GM19025 (cell line): Measurements from ENCODE around the gene KRTAP10-3.
"Not testable (repeated sequence)": the region's sequence is repeated elsewhere in the genome, so short reads cannot be mapped to it uniquely, and the experiment has no call there.

Experiments
- ATAC-seq: cut with Tn5 transposase; IDR thresholded peaks from one replicate; pipeline ENCODE4 v1.9.1; 2021; ENCODE audit warnings: mild to moderate bottlenecking, low read depth, moderate library complexity; ENCODE audit not compliant: unreplicated experiment

KRTAP10-3 gene

DNA sequence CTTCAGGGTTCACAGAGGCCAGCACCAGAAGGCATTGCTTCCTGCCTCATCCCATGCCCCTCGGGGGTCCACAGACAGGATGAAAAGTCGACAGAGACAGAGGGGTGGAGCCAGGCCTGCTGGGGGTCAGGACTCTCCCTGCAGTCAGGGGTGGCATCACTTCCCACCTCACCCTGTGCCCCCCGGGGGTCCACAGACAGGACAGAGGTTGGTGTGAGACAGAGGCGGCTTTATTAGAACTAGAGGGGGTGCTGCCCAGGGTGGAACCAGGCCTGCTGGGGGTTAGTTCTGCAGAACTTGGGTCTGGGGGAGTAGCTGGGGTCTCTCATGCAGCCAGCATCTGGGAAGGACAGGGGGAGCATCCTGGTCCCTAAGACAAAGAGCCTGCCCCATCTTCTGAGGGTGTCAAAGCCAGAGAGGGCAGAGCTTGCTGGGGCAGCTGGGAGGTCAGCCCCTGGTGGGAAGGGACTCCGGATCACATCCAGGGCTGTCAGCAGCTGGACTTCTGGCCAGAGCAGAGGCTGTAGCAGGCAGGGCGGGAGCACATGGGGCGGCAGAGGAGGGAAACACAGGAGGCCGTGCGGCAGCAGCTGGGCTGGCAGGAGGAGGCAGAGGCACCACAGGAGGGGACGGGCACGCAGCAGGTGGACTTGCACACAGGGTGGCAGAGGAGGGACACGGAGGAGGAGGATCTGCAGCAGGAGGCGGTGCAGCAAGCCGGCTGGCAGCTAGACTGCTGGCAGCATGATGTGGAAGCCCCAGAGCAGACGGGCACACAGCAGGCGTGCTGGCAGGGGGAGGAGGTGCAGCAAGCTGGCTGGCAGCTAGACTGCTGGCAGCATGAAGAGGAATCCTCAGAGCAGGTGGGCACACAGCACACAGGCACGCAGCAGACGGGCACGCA, 32.6 kb upstream of the KRTAP10-3 start:
- not testable (repeated sequence) for ATAC-seq

DNA sequence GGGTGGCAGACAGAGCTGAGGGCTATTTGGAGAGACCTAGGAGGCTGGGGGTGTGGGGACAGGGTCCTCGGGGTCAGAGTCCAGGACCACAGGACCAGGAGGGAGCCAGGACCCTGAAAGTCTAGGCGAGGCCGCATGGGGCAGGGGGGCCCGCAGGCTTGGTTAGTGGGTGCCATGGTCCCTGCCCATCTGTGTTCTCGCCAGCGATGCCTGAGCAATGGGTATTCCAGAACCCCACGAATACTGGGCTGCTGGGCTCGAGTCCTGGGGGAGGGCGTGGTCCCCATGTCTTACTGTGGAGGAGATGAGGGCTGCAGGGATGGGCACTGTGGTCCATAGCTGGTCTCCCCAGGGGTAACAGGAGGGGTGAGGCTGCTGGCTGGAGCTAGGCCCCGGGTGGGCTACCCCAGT, 31.7 kb upstream of the KRTAP10-3 start:
- no peak for ATAC-seq

DNA sequence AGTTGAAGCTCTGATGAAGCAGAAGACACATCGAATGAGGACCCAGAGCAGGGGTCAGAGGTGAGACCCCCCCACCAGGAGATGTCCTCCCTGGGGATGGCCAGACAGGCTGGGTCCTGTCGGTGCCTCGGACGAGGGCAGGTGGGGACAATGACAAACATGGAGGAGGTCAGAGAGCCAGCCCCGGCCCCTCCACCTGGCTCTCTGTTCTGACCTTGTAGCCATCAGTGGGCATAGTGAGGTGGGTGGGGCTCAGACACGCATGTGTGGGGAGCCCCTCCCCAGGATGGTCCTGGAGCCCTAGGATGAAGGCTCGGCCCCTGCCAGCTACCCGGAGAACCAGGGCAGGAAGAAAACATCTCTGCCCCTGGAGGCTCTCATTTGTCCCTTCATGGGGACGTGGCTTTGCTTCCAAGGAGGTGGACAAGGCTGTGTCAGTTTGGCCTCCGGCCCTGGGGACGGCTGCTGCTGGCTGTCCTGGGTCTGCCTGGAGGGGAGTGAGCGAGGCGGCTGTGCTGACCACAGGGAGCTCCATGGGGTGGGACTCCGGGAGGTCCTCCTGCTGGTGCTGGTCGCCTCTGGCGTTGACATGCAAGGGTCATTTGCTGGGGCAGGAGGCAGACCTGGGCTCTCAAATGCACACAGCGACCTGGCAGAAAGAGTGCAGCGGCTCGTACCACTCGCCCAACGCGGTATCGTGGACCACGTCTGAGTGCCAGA, 31.2 kb upstream of the KRTAP10-3 start:
- ATAC-seq = no peak

DNA sequence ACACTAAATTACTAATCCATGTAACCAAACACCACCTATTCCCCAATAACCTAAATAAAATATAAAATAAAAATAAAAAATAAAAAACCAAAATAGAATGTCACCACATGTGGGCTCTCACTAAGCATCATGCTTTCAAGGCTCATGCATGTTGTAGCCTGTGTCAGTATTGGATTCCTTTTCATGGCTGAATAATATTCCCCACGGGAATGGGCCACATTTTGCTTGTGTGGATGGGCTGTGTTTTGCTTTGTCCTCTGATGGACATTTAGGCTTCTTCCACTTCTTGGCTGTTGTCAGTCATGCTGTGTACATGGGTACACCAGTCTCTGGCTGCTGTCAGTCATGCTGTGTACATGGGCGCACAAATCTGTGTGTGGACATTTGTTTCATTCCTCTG, 30.5 kb upstream of the KRTAP10-3 start:
- no peak for ATAC-seq

DNA sequence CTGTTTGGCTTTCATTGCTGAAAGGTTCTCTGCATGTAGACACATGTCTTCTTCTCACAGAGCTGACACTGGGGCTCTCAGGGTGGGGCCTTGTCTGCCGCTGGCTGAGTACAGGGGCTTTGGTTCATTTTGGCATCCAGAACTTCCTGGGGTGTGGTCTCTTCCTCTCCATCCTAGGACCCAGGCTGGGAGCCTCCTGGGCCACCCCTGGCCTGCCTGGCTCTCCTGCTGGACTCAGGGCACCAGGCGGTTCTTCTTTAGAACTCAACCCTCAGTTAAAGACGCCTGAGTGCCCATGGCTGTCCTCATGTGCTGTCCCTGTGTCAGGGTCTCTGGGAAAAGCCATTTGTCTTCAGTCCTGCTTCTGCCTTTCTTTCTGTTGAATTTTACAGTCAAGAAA, 27.3 kb upstream of the KRTAP10-3 start:
- ATAC-seq = no peak

DNA sequence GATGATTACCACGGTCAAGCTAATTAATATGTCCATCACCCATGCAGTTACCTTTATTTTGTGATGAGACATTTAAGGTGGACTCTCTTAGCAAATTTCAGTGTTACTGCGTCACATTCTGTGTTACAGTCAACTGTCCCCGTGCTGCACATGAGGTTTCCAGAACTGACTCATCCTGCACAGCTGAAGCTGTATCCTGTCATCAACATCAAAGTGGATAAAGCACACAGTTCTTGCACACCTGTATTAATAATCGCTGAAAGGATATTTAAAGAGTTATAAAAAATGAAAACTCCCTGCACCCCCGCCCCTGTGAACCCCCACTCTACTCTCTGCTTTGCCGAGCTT, 25.2 kb upstream of the KRTAP10-3 start:
- ATAC-seq = no peak

GRCh38 chr21:44583089-44583799, 24.6 kb upstream of the KRTAP10-3 start:
- no peak for ATAC-seq

DNA sequence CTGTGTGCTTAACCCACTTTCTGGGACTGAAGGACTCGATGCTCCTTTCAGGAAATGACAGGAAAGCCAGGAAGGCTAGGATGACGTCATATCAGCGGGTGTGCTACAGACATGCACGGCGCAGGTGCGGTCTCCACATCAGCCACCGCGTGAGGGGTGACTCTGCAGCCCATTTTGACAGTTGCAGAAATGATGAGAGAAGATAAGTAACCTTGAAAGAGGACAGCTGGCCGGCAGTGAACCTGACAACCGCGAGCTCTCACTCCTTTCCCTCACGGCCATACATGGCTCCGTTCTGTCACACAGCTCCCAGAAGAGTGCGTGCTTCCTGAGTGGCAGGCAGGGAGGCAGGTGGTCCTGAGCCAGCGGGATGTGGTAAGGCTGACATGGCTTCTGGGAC, 23.5 kb upstream of the KRTAP10-3 start:
- ATAC-seq = no peak

DNA sequence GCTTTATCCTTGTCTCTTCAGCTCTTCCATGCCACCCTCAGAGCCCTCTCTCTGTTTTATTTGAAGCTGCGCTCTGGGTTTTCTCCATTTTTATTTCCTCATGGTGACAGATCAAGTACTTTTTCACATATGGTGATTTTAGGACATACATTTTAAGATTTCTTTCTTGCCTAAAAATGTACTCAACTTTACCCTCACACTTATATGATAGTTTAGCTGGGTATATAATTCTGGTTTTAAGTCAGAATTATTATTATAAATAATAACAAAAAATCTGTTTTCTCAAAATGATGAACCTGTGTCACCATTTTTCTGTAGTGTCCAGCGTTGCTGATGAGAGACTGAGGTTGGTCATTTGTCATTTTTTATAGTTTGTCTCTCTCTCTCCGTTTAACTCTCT, 22.6 kb upstream of the KRTAP10-3 start:
- no peak for ATAC-seq

DNA sequence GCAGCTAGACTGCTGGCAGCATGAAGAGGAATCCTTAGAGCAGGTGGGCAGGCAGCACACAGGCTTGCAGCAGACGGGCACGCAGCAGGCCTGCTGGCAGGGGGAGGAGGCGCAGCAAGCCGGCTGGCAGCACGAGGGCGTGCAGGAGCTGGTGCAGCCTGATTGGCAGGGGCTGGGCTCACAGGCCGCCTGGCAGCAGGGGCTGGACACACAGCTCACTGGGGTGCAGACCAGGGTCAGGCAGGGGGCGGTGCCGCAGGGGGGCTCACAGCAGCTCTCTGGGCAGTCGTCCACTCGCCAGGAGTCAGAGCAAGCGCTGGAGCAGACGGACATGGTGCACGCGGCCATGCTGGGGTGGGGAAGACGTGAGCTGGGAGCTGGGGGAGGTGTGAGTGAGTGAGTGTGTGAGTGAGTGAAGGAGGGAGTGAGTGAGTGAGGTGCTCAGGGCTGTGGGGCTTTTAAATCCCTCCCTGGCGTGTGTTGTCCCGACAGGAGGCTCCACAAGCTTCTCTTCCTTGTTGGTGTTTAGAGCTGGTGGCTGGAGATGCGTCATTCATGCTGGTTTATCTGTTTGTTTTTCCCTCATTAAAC, 21.7 kb upstream of the KRTAP10-3 start, which contains the start of gene KRTAP10-5:
Gene KRTAP10-5 (minus strand): TSS at position 374 of the 591 bp plus-strand sequence. CDS start 26 bp downstream, at position 348.
- not testable (repeated sequence) for ATAC-seq

DNA sequence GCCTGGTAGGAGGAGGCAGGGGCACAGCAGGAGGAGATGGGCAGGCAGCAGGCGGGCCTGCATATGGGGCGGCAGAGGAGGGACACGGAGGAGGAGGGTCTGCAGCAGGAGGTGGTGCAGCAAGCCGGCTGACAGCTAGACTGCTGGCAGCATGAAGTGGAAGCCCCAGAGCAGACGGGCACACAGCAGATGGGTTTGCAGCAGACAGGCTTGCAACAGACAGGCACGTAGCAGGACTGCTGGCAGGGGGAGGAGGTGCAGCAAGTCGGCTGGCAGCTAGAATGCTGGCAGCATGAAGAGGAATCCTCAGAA, 21.2 kb upstream of the KRTAP10-3 start:
- ATAC-seq = no peak

- no peak for ATAC-seq
Observed at GRCh38 chr21:44579056-44579832, 20.6 kb upstream of the KRTAP10-3 start.

DNA sequence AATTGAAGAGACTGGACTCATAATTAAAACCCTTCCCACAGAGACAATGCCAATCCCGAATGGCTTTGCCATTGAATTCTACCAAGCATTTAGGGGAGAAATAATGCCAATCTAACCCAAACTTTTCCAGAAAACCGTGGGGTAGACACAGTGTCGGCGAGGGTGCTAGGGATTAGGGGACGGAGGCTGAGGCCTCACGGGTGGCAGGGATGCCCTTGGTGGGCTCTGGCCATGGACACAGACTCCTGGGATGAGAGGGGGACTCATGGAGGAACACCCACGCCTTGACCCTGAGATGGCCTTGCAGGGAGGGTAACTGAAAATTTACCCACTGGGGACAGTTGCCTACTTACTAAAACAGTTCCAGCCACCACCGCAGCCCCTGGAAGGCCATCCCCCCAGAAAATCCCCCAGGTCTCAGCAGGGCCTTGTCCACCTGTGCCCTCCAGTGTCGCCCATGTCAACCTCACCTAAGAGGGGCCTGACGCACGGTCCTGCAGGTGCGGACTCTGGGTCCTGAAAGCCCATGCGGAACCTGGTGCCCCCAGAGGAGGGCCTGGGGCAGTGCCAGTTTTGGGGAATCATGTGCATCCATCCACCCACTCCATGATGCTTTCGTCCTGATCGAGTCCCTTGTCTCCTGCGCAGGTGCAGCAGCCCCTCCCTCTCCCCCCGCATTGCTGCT, 19.9 kb upstream of the KRTAP10-3 start:
- ATAC-seq = no peak

GRCh38 chr21:44576025-44576420, 17.4 kb upstream of the KRTAP10-3 start:
- no peak for ATAC-seq

- no peak for ATAC-seq
Observed at GRCh38 chr21:44575307-44576024, 16.9 kb upstream of the KRTAP10-3 start.

- no peak for ATAC-seq
Observed at GRCh38 chr21:44574457-44575306, 16.1 kb upstream of the KRTAP10-3 start.

DNA sequence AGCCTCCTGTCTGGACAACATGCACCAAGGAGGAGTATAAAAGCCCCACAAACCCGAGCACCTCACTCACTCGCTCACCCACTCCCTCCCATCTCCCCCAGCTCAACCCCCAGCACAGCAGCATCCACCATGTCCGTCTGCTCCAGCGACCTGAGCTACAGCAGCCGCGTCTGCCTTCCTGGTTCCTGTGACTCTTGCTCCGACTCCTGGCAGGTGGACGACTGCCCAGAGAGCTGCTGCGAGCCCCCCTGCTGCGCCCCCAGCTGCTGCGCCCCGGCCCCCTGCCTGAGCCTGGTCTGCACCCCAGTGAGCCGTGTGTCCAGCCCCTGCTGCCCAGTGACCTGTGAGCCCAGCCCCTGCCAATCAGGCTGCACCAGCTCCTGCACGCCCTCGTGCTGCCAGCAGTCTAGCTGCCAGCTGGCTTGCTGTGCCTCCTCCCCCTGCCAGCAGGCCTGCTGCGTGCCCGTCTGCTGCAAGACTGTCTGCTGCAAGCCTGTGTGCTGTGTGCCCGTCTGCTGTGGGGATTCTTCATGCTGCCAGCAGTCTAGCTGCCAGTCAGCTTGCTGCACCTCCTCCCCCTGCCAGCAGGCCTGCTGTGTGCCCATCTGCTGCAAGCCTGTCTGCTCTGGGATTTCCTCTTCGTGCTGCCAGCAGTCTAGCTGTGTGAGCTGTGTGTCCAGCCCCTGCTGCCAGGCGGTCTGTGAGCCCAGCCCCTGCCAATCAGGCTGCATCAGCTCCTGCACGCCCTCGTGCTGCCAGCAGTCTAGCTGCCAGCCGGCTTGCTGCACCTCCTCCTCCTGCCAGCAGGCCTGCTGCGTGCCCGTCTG, 15.2 kb upstream of the KRTAP10-3 start, which contains the start of gene KRTAP10-4:
Gene KRTAP10-4 (plus strand): TSS at position 100 of the 827 bp plus-strand sequence. CDS start 30 bp downstream, at position 130.
- ATAC-seq = not testable (repeated sequence)
